Naive thymus-derived CD8-positive, alpha-beta T cell (primary cell): ENCODE results near the gene POLR3GL. TPM values are rescaled to one million over a fixed set of nuclear protein-coding genes. Genes with fewer than 3 reads are reported as not detected.

ENCODE experiments used
- ATAC-seq, 2 donors: fragments of 150-1000 bp; cut with Tn5 transposase in 1 of 2; sonication (Bioruptor Pico), chemical (Tn5 transposase) in 1 of 2; 1 replicate in 1 of 2; 2 replicates in 1 of 2; pipeline ENCODE4 v1.10.0; 2021; ENCODE audit warnings: mild to moderate bottlenecking in 2 of 2, moderate library complexity in 2 of 2
- POLR2A ChIA-PET: fragments of 350-600 bp; sonication (Branson Sonifier 250); formaldehyde crosslinking; loops from one replicate; lab custom pipeline; 2021; ENCODE audit warnings: antibody characterized with exemption; lab: Charles Lee
- DNase-seq, 10 donors: peaks; one replicate each; pipeline versions ENCODE4 v3.0.0 to v3.0.0-alpha.2; 2020 to 2022
- H3K27ac Mint-ChIP-seq, 10 donors: one replicate each; pipeline ENCODE4 v1.8.0; 2020 to 2022; ENCODE audit warnings: mild to moderate bottlenecking in 10 of 10, mixed read lengths in 10 of 10, moderate library complexity in 4 of 10, inconsistent platforms in 1 of 10
- H3K27me3 Mint-ChIP-seq, 5 donors: one replicate each; pipeline ENCODE4 v1.8.0; 2021 to 2022; ENCODE audit warnings: mixed read lengths in 5 of 5
- H3K36me3 Mint-ChIP-seq, 3 donors: one replicate each; pipeline ENCODE4 v1.8.0; 2020 to 2022; ENCODE audit warnings: mixed read lengths in 3 of 3, mild to moderate bottlenecking in 2 of 3, inconsistent platforms in 1 of 3
- H3K4me1 Mint-ChIP-seq, 4 donors: one replicate each; pipeline ENCODE4 v1.8.0; 2021 to 2022; ENCODE audit warnings: mixed read lengths in 4 of 4
- H3K4me3 Mint-ChIP-seq, 10 donors: one replicate each; pipeline ENCODE4 v1.8.0; 2020 to 2022; ENCODE audit warnings: mild to moderate bottlenecking in 10 of 10, mixed read lengths in 10 of 10, moderate library complexity in 6 of 10, inconsistent platforms in 1 of 10
- H3K9me3 Mint-ChIP-seq, 9 donors: one replicate each; pipeline ENCODE4 v1.8.0; 2020 to 2022; ENCODE audit warnings: mixed read lengths in 9 of 9, mild to moderate bottlenecking in 3 of 9, inconsistent platforms in 1 of 9, moderate library complexity in 1 of 9
- polyA plus RNA-seq, 3 donors: library from polyadenylated mRNA; unstranded; fragments of 300-500 nt; fragmentation: Illumina TruSeq; gene quantifications; one replicate each; pipeline ENCODE4 v1.2.3, GENCODE V29; 2021
- total RNA-seq, 8 experiments: library from RNA in 2 of 8; stranded (reverse) in 2 of 8; gene quantifications; one replicate each; pipeline ENCODE4 v1.2.3 and lab custom pipeline; 2021 to 2026

Gene POLR3GL
- total and polyA plus RNA-seq, 5 experiments from 2014 or later = 32.5 to 101 (median 98.4) TPM

GRCh38 chr1:146010126-146010738 lies 45.7 kb downstream of the POLR3GL start:
- no peaks in the 10 kb centered on the region for H3K9me3 Mint-ChIP-seq
- ATAC-seq = no peak
- peaks cover 0 to 4% (median 0%) of the 10 kb centered on the region in 5 donors for H3K27me3 Mint-ChIP-seq
- DNase-seq = no peak
- POLR2A ChIA-PET = interaction anchor here (0.9 to 26.6 kb wide), 3 partner anchors 23 to 118 kb away, joined by 3 to 1573 read pairs (median 5); partner anchors contain the start of gene TXNIP
- no peak overlapping the region for H3K4me3 Mint-ChIP-seq
- peak overlapping the region in 5 of 10 donors; percentile 11 to 76 (median 25) for H3K27ac Mint-ChIP-seq
- H3K36me3 Mint-ChIP-seq = no peaks in the 10 kb centered on the region
- H3K4me1 Mint-ChIP-seq = peaks cover 12 to 35% (median 32%) of the 10 kb centered on the region in 4 donors

- no peaks in the 10 kb centered on the region for H3K36me3 Mint-ChIP-seq
- H3K4me1 Mint-ChIP-seq = peaks cover 1 to 11% (median 8%) of the 10 kb centered on the region in 4 donors
- H3K27me3 Mint-ChIP-seq = peaks cover 0 to 16% (median 3%) of the 10 kb centered on the region in 5 donors
- no peak overlapping the region for H3K27ac Mint-ChIP-seq
- no peaks in the 10 kb centered on the region for H3K9me3 Mint-ChIP-seq
- DNase-seq (peak in 9 of 10 donors; percentile 37 to 79 (median 66)), ATAC-seq (peak; percentile 67 to 84)
- H3K4me3 Mint-ChIP-seq = no peak overlapping the region
- POLR2A ChIA-PET = interaction anchor here (0.6 to 26.6 kb wide), 7 partner anchors 22 to 170 kb away, joined by 3 to 1573 read pairs (median 5); partner anchors contain the start of genes NUDT17, RBM8A and TXNIP
These were observed 48.4 kb downstream of the POLR3GL start for GRCh38 chr1:146012703-146013558.

GRCh38 chr1:146013559-146013922 lies 49.1 kb downstream of the POLR3GL start:
- DNase-seq (no peak), ATAC-seq (no peak)
- no peaks in the 10 kb centered on the region for H3K36me3 Mint-ChIP-seq
- H3K27me3 Mint-ChIP-seq = peaks cover 0 to 20% (median 6%) of the 10 kb centered on the region in 5 donors
- H3K27ac Mint-ChIP-seq = no peak overlapping the region
- peaks cover 1 to 10% (median 8%) of the 10 kb centered on the region in 4 donors for H3K4me1 Mint-ChIP-seq
- POLR2A ChIA-PET = interaction anchor here (0.6 to 26.6 kb wide), 2 partner anchors 21 to 26 kb away, joined by 4 to 1573 read pairs; partner anchors contain the start of gene TXNIP
- H3K9me3 Mint-ChIP-seq = no peaks in the 10 kb centered on the region
- H3K4me3 Mint-ChIP-seq = no peak overlapping the region

GRCh38 chr1:146016891-146017290 lies 52.4 kb downstream of the POLR3GL start:
- no peak overlapping the region for H3K27ac Mint-ChIP-seq
- no peak overlapping the region for H3K4me3 Mint-ChIP-seq
- H3K4me1 Mint-ChIP-seq = peaks cover 2 to 19% (median 15%) of the 10 kb centered on the region in 4 donors
- no peaks in the 10 kb centered on the region for H3K36me3 Mint-ChIP-seq
- DNase-seq = no peak
- no peak for ATAC-seq
- H3K9me3 Mint-ChIP-seq = peaks cover 0 to 2% (median 0%) of the 10 kb centered on the region in 9 donors
- peaks cover 23 to 48% (median 35%) of the 10 kb centered on the region in 5 donors for H3K27me3 Mint-ChIP-seq
- POLR2A ChIA-PET = interaction anchor here (1.4 kb wide), 1 partner anchor 21 kb away, joined by 3 read pairs; no protein-coding TSS in a partner anchor

DNA sequence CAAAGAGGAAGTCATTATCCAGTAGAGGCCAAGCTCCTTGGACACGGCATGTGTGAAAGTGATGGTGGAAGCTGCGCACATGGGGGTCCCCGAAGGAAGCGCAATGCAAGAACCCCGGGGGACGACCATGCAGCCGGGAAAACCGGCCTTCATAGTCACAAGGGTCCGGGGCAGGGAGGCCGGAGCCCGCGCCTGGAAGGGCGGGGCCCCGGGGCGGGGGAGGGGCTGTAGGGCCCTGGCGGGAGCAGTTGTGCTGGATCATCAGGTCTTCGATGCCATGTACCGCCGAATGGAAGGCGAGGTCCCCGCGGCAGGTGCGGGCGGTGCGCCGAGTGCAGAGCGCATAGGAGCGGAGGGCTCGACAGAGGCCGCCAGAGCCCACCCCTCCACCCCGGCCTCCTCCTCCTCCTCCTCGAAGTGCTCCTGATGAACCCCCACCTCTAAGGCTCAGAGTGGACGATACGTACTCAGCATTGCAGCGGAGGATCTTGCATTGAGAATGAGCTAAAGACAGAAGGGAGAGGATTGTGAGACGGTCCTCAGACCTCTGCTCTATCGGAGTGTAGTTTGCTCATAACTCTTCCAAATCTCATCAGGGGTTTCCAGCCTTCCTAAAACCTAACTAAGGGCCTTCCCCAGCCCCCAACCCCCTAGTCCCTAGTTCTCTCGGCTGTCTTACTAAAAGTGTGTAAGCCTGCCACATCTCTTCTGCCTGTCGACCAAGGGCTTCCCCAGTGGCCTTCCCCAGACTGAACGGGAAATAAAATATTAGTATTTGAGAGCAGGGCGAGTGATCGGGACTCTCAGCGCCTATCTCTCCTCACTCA lies 55.0 kb downstream of the POLR3GL start:
- Mint-ChIP-seq H3K4me1 (peaks cover 2 to 12% (median 10%) of the 10 kb centered on the region in 4 donors), H3K27ac (no peak overlapping the region), H3K4me3 (peak overlapping the region in 9 of 10 donors; percentile 19 to 80 (median 38)), H3K27me3 (peaks cover 23 to 56% (median 43%) of the 10 kb centered on the region in 5 donors), H3K9me3 (peaks cover 0 to 2% (median 0%) of the 10 kb centered on the region in 9 donors), H3K36me3 (no peaks in the 10 kb centered on the region)
- DNase-seq (no peak), ATAC-seq (peak; percentile 49 to 71)
- POLR2A ChIA-PET = interaction anchor here (0.9 kb wide), 1 partner anchor 39 kb away, joined by 4 read pairs; no protein-coding TSS in a partner anchor

GRCh38 chr1:146020058-146021049 lies 55.9 kb downstream of the POLR3GL start:
- Mint-ChIP-seq H3K4me3 (peak overlapping the region in 5 of 10 donors; percentile 1 to 80 (median 38)), H3K27me3 (peaks cover 26 to 54% (median 51%) of the 10 kb centered on the region in 5 donors), H3K36me3 (no peaks in the 10 kb centered on the region), H3K27ac (no peak overlapping the region), H3K4me1 (peaks cover 2 to 12% (median 10%) of the 10 kb centered on the region in 4 donors), H3K9me3 (peaks cover 0 to 2% (median 0%) of the 10 kb centered on the region in 9 donors)
- ATAC-seq (no peak), DNase-seq (no peak)
- POLR2A ChIA-PET = interaction anchor here (0.9 kb wide), 1 partner anchor 40 kb away, joined by 4 read pairs; no protein-coding TSS in a partner anchor

GRCh38 chr1:146021050-146021445 lies 56.6 kb downstream of the POLR3GL start:
- Mint-ChIP-seq H3K9me3 (peaks cover 0 to 2% (median 0%) of the 10 kb centered on the region in 9 donors), H3K27me3 (peaks cover 31 to 56% (median 51%) of the 10 kb centered on the region in 5 donors), H3K4me3 (no peak overlapping the region), H3K27ac (no peak overlapping the region), H3K4me1 (peaks cover 2 to 12% (median 10%) of the 10 kb centered on the region in 4 donors), H3K36me3 (no peaks in the 10 kb centered on the region)
- POLR2A ChIA-PET = no interaction called here
- ATAC-seq = no peak
- no peak for DNase-seq

DNA sequence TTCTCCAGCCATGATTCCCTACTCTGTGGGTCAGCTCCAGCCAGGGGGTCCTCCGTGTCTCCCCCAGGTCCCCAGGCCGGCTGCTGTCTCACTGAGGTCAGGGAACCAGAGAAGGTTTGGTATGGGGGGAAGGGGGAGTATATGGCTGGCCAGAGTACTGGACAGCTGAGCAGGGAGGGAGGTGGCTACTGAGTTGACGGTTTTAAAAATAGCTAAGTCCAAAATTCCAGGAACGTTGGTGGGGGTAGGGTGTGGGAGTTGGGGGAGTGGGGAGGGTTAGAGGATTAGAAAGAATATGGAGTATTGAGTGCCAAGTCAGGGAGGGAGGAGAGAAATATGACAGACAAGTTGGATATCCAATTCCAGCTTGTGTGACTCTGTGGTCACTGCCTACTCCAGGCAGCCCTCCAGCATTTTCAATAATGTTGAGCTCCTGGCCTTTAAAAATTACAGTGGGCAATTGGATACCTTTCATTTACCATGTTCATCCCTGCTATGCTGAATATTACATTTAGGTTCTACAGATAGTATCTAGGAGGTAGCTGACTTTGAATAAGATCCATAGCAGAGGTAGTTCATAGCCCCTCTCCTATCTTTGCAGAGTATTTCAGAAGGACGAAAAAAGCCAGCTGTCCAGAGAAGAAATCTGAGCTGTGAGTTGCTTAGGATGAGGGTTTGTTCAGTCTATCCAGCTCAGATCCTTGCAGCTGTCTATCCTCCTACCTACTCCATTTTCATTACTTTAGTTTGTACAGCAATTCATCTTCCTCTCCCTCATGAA lies 57.3 kb downstream of the POLR3GL start, which contains the start of gene HJV:
Gene HJV (minus strand): TSS at position 114 of the 781 bp plus-strand sequence. CDS start 1,504 bp downstream, outside the sequence.
- no peak within 1 kb of the TSS for H3K27ac Mint-ChIP-seq
- no peaks in the 10 kb centered on the region for H3K36me3 Mint-ChIP-seq
- DNase-seq (no peak), ATAC-seq (no peak)
- peaks cover 2 to 12% (median 10%) of the 10 kb centered on the region in 4 donors for H3K4me1 Mint-ChIP-seq
- peaks cover 0 to 2% (median 0%) of the 10 kb centered on the region in 9 donors for H3K9me3 Mint-ChIP-seq
- peaks cover 31 to 60% (median 52%) of the 10 kb centered on the region in 5 donors for H3K27me3 Mint-ChIP-seq
- H3K4me3 Mint-ChIP-seq = no peak within 1 kb of the TSS
- POLR2A ChIA-PET = interaction anchor here (1.3 kb wide), 1 partner anchor 16 kb away, joined by 9 read pairs; no protein-coding TSS in a partner anchor

- Mint-ChIP-seq H3K9me3 (peaks cover 0 to 2% (median 0%) of the 10 kb centered on the region in 9 donors), H3K4me1 (peaks cover 2 to 12% (median 10%) of the 10 kb centered on the region in 4 donors), H3K27ac (no peak overlapping the region), H3K36me3 (no peaks in the 10 kb centered on the region), H3K4me3 (no peak overlapping the region), H3K27me3 (peaks cover 31 to 60% (median 53%) of the 10 kb centered on the region in 5 donors)
- POLR2A ChIA-PET = interaction anchor here (1.3 kb wide), 1 partner anchor 15 kb away, joined by 9 read pairs; no protein-coding TSS in a partner anchor
- DNase-seq = no peak
- no peak for ATAC-seq
These were observed 58.1 kb downstream of the POLR3GL start for GRCh38 chr1:146022403-146023127.
